Smooth muscle cell (in vitro differentiated cells): ENCODE measurements around the gene ARHGAP18. TPM values are rescaled to one million over a fixed set of nuclear protein-coding genes. Genes with fewer than 3 reads are reported as not detected.

Experiments used
- DNase-seq: peaks from one replicate; lab custom pipeline; 2025; ENCODE audit not compliant: unreplicated experiment; lab: John Stamatoyannopoulos, UW
- H2AFZ ChIP-seq: fragments of 200-600 bp; sonication (generic); 2 replicates; pipeline ENCODE4 v1.6.0; 2016; ENCODE audit warnings: antibody characterized with exemption, low read depth, mild to moderate bottlenecking
- H3F3A ChIP-seq: fragments of 200-600 bp; sonication (generic); 2 replicates; pipeline ENCODE4 v1.6.0; 2017; ENCODE audit warnings: antibody characterized with exemption, low read depth
- H3K27ac ChIP-seq: fragments of 200-600 bp; sonication (generic); 2 replicates; pipeline ENCODE4 v1.5.1; 2016; ENCODE audit warnings: low read depth, mild to moderate bottlenecking
- H3K27me3 ChIP-seq: fragments of 200-600 bp; sonication (generic); 2 replicates; pipeline ENCODE4 v1.6.1; 2016; ENCODE audit warnings: low read depth, mild to moderate bottlenecking
- H3K36me3 ChIP-seq: fragments of 200-600 bp; sonication (generic); 2 replicates; pipeline ENCODE4 v1.5.1; 2016; ENCODE audit warnings: low read depth
- H3K4me1 ChIP-seq: fragments of 200-600 bp; sonication (generic); 2 replicates; pipeline ENCODE4 v1.5.1; 2016; ENCODE audit warnings: low read depth
- H3K4me2 ChIP-seq: fragments of 200-600 bp; sonication (generic); 2 replicates; pipeline ENCODE4 v1.6.0; 2016; ENCODE audit warnings: mild to moderate bottlenecking
- H3K4me3 ChIP-seq: fragments of 200-600 bp; sonication (generic); 2 replicates; pipeline ENCODE4 v1.5.1; 2016; ENCODE audit warnings: mild to moderate bottlenecking
- H3K79me2 ChIP-seq: fragments of 200-600 bp; sonication (generic); 2 replicates; pipeline ENCODE4 v1.6.0; 2016; ENCODE audit warnings: low read depth, mild to moderate bottlenecking
- H3K9ac ChIP-seq: fragments of 200-600 bp; sonication (generic); 2 replicates; pipeline ENCODE4 v1.6.0; 2016; ENCODE audit warnings: low read depth
- H3K9me3 ChIP-seq: fragments of 200-600 bp; sonication (generic); replicated peaks from 2 replicates; pipeline ENCODE4 v1.5.1; 2016; ENCODE audit warnings: low read depth
- H4K20me1 ChIP-seq: fragments of 200-600 bp; sonication (generic); 2 replicates; pipeline ENCODE4 v1.6.0; 2016; ENCODE audit warnings: low read depth
- CTCF ChIP-seq: fragments of 200-600 bp; sonication (generic); IDR thresholded peaks from 2 replicates; pipeline ENCODE4 v1.5.1; 2017; ENCODE audit warnings: borderline replicate concordance, mild to moderate bottlenecking, antibody characterized with exemption; ENCODE audit not compliant: insufficient read depth, poor library complexity, severe bottlenecking
- WGBS: methylation state at CpG from one replicate; pipeline ENCODE4 v1.1.7; 2016; ENCODE audit warnings: low lambda C conversion rate; 5-methylcytosine and 5-hydroxymethylcytosine counted together
- polyA plus RNA-seq: library from polyadenylated mRNA; unstranded; fragments of >200 nt; fragmentation: Nextera tagmentation; extraction: Ambion mirVana; gene quantifications from 2 replicates; pipeline ENCODE4 v1.2.1, GENCODE V29; 2016
- total RNA-seq: library from RNA; depleted of rRNA; stranded (reverse); fragments of >200 nt; gene quantifications from 2 replicates; pipeline ENCODE4 v1.2.3, GENCODE V29; 2014

The ARHGAP18 gene
- total and polyA plus RNA-seq, 2 experiments from 2014 or later, result 3.2 to 9.6 TPM

- Histone ChIP-seq H3F3A (peaks cover 20% of the 10 kb centered on the region), H3K4me1 (no peaks in the 10 kb centered on the region), H3K9me3 (no peaks in the 10 kb centered on the region), H3K36me3 (no peaks in the 10 kb centered on the region), H3K79me2 (no peaks in the 10 kb centered on the region), H3K4me3 (no peak overlapping the region), H3K9ac (no peak overlapping the region), H2AFZ (no peak overlapping the region), H4K20me1 (no peaks in the 10 kb centered on the region), H3K27ac (no peak overlapping the region), H3K27me3 (no peaks in the 10 kb centered on the region), H3K4me2 (peak overlapping the region; percentile 8)
- TF ChIP-seq CTCF, result no peak
- no peak for DNase-seq
- WGBS, result 93% methylated on average over 6 of the region's 6 CpGs
Measured at GRCh38 chr6:129744880-129745237, 34.9 kb upstream of the ARHGAP18 start.

- no peaks in the 10 kb centered on the region for H3K36me3 ChIP-seq
- TF ChIP-seq CTCF, result no peak
- no peaks in the 10 kb centered on the region for H3K4me1 ChIP-seq
- H3K9ac ChIP-seq, result no peak overlapping the region
- H3F3A ChIP-seq, result peaks cover 19% of the 10 kb centered on the region
- WGBS, result 26% methylated on average over 4 of the region's 4 CpGs
- DNase-seq, result no peak
- no peak overlapping the region for H2AFZ ChIP-seq
- peak overlapping the region; percentile 20 for H3K27ac ChIP-seq
- no peaks in the 10 kb centered on the region for H3K27me3 ChIP-seq
- H3K79me2 ChIP-seq, result no peaks in the 10 kb centered on the region
- no peak overlapping the region for H3K4me3 ChIP-seq
- H3K9me3 ChIP-seq, result no peaks in the 10 kb centered on the region
- peak overlapping the region; percentile 8 for H3K4me2 ChIP-seq
- H4K20me1 ChIP-seq, result no peaks in the 10 kb centered on the region
Measured at GRCh38 chr6:129744201-129744879, 34.4 kb upstream of the ARHGAP18 start.

- Histone ChIP-seq H3K4me2 (no peak overlapping the region), H3K27ac (no peak overlapping the region), H3K9ac (no peak overlapping the region), H4K20me1 (no peaks in the 10 kb centered on the region), H2AFZ (no peak overlapping the region), H3F3A (peaks cover 11% of the 10 kb centered on the region), H3K79me2 (no peaks in the 10 kb centered on the region), H3K36me3 (no peaks in the 10 kb centered on the region), H3K9me3 (no peaks in the 10 kb centered on the region), H3K4me3 (no peak overlapping the region), H3K27me3 (no peaks in the 10 kb centered on the region), H3K4me1 (no peaks in the 10 kb centered on the region)
- DNase-seq, result no peak
- no peak for TF ChIP-seq CTCF
- 52% methylated on average over 1 of the region's 1 CpG for WGBS
Measured at GRCh38 chr6:129740013-129740412, 30.0 kb upstream of the ARHGAP18 start.

GRCh38 chr6:129736105-129736504 lies 26.1 kb upstream of the ARHGAP18 start:
- Histone ChIP-seq H3K4me1 (no peaks in the 10 kb centered on the region), H3K4me2 (no peak overlapping the region), H3K9ac (no peak overlapping the region), H4K20me1 (no peaks in the 10 kb centered on the region), H2AFZ (no peak overlapping the region), H3K79me2 (no peaks in the 10 kb centered on the region), H3K27me3 (no peaks in the 10 kb centered on the region), H3K4me3 (no peak overlapping the region), H3K9me3 (no peaks in the 10 kb centered on the region), H3F3A (no peaks in the 10 kb centered on the region), H3K36me3 (no peaks in the 10 kb centered on the region), H3K27ac (no peak overlapping the region)
- WGBS, result 100% methylated on average over 2 of the region's 2 CpGs
- DNase-seq, result no peak
- TF ChIP-seq CTCF, result no peak
